K562 (cell line): ENCODE measurements around the gene LRIT3.

Experiments used
- CBX1 ChIP-seq: sonication (generic); IDR thresholded peaks from 2 replicates; pipeline ENCODE4 v1.6.1; 2016; ENCODE audit warnings: antibody characterized with exemption, low read depth, mild to moderate bottlenecking
- FOXK2 ChIP-seq, 2 experiments: fragments of 450-650 bp; IDR thresholded peaks in 1 of 2; conservative IDR thresholded peaks in 1 of 2; 2 replicates each; pipeline ENCODE4 v1.6.1; 2016; ENCODE audit warnings: low read depth in 2 of 2, mild to moderate bottlenecking in 1 of 2
- MAFK ChIP-seq: IDR thresholded peaks from 2 replicates; pipeline ENCODE4 v1.6.1; 2011; ENCODE audit warnings: low read length, improper control_type of control experiment
- MCM3 ChIP-seq: fragments of 450-650 bp; IDR thresholded peaks from 2 replicates; pipeline ENCODE4 v1.6.1; 2016
- SNRNP70 ChIP-seq: fragments of 200-400 bp; formaldehyde crosslinking; optimal IDR thresholded peaks from 2 replicates; pipeline ENCODE3; 2017; ENCODE audit warnings: low read depth, low read length
- TBP ChIP-seq: optimal IDR thresholded peaks from 2 replicates; pipeline ENCODE3; 2011; ENCODE audit warnings: low read depth, low read length, improper control_type of control experiment
- TF ChIP-seq, protein P1 (sequence below), 2 experiments: fragments of 450-650 bp in 1 of 2; IDR thresholded peaks; 2 replicates each; pipeline ENCODE4 v1.6.1; 2011 to 2017; ENCODE audit warnings: low read depth in 2 of 2, antibody characterized with exemption in 1 of 2, borderline replicate concordance in 1 of 2, low read length in 1 of 2, mild to moderate bottlenecking in 1 of 2, mixed read lengths in 1 of 2; ENCODE audit not compliant: control insufficient read depth in 1 of 2
- TF ChIP-seq, protein P2 (sequence below): fragments of 250-450 bp; sonication (Bioruptor Pico); IDR thresholded peaks from 2 replicates; pipeline ENCODE4 v1.8.0; 2021; ENCODE audit warnings: mild to moderate bottlenecking, moderate library complexity
- TF ChIP-seq, protein P3 (sequence below): sonication (generic); formaldehyde crosslinking; IDR thresholded peaks from 2 replicates; pipeline ENCODE4 v1.8.1; 2023; ENCODE audit warnings: mild to moderate bottlenecking, missing genetic modification reagents
- TF ChIP-seq, protein P4 (sequence below): sonication (generic); formaldehyde crosslinking; IDR thresholded peaks from 2 replicates; pipeline ENCODE4 v1.8.0; 2022; ENCODE audit warnings: mild to moderate bottlenecking, low read depth, missing genetic modification reagents

DNA sequence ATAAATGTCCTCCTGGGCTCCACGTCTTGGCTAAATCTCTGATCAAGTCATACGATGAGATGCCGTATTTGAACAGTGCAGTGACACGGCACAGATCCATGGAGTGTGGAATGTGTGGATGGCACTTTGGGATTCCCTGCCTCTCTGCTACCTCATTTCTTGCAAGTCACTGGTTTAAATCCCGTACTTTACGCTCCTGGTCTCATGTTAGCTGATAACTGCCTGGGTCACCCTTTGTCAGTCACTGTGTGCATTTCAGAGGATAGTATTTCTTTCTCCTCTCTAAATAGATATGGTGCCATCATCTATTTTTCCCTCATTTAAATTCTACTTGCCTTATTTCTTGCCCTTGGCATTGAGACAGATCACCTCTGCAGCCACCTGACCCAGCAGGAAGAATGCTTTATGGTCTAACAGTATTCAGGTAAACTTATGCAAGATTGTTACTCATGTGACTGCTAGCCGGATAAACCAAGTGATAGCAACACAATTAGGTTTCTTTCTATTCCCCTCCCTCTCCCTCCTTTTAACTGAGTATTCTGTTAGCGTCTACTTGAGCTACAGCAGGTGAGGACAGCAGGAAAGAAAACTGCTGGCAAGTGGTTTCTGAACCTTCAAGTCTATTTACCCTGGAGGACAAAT is 67.6 kb downstream of the LRIT3 start:
- TF ChIP-seq MAFK (no peak), MCM3 (no peak), FOXK2 (conservative IDR thresholded peaks at IDR 0.05 in 1 of 2, IDR thresholded peaks at IDR 0.05 in 1 of 2; ENCODE audit: low read depth in 2 of 2) (no peak), SNRNP70 (no peak), CBX1 (no peak), TBP (no peak)
- TF ChIP-seq, protein P1, sequence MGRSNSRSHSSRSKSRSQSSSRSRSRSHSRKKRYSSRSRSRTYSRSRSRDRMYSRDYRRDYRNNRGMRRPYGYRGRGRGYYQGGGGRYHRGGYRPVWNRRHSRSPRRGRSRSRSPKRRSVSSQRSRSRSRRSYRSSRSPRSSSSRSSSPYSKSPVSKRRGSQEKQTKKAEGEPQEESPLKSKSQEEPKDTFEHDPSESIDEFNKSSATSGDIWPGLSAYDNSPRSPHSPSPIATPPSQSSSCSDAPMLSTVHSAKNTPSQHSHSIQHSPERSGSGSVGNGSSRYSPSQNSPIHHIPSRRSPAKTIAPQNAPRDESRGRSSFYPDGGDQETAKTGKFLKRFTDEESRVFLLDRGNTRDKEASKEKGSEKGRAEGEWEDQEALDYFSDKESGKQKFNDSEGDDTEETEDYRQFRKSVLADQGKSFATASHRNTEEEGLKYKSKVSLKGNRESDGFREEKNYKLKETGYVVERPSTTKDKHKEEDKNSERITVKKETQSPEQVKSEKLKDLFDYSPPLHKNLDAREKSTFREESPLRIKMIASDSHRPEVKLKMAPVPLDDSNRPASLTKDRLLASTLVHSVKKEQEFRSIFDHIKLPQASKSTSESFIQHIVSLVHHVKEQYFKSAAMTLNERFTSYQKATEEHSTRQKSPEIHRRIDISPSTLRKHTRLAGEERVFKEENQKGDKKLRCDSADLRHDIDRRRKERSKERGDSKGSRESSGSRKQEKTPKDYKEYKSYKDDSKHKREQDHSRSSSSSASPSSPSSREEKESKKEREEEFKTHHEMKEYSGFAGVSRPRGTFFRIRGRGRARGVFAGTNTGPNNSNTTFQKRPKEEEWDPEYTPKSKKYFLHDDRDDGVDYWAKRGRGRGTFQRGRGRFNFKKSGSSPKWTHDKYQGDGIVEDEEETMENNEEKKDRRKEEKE (IDR thresholded peaks at IDR 0.05; ENCODE audit: borderline replicate concordance in 1 of 2, control insufficient read depth in 1 of 2, low read depth in 2 of 2, low read length in 1 of 2): no peak
- TF ChIP-seq, protein P2, sequence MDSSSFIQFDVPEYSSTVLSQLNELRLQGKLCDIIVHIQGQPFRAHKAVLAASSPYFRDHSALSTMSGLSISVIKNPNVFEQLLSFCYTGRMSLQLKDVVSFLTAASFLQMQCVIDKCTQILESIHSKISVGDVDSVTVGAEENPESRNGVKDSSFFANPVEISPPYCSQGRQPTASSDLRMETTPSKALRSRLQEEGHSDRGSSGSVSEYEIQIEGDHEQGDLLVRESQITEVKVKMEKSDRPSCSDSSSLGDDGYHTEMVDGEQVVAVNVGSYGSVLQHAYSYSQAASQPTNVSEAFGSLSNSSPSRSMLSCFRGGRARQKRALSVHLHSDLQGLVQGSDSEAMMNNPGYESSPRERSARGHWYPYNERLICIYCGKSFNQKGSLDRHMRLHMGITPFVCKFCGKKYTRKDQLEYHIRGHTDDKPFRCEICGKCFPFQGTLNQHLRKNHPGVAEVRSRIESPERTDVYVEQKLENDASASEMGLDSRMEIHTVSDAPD (CRISPR knock-in tag): no peak
- TF ChIP-seq, protein P3, sequence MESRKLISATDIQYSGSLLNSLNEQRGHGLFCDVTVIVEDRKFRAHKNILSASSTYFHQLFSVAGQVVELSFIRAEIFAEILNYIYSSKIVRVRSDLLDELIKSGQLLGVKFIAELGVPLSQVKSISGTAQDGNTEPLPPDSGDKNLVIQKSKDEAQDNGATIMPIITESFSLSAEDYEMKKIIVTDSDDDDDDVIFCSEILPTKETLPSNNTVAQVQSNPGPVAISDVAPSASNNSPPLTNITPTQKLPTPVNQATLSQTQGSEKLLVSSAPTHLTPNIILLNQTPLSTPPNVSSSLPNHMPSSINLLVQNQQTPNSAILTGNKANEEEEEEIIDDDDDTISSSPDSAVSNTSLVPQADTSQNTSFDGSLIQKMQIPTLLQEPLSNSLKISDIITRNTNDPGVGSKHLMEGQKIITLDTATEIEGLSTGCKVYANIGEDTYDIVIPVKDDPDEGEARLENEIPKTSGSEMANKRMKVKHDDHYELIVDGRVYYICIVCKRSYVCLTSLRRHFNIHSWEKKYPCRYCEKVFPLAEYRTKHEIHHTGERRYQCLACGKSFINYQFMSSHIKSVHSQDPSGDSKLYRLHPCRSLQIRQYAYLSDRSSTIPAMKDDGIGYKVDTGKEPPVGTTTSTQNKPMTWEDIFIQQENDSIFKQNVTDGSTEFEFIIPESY: no peak
- TF ChIP-seq, protein P4, sequence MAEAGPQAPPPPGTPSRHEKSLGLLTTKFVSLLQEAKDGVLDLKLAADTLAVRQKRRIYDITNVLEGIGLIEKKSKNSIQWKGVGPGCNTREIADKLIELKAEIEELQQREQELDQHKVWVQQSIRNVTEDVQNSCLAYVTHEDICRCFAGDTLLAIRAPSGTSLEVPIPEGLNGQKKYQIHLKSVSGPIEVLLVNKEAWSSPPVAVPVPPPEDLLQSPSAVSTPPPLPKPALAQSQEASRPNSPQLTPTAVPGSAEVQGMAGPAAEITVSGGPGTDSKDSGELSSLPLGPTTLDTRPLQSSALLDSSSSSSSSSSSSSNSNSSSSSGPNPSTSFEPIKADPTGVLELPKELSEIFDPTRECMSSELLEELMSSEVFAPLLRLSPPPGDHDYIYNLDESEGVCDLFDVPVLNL: no peak
